ENCODE measurements around the gene SLC29A1. TPM values are rescaled to one million over a fixed set of nuclear protein-coding genes. Genes with fewer than 3 reads are reported as not detected.

SLC29A1 gene
- total and polyA plus RNA-seq, 2 donors (not counting 3 experiments of a cell fraction or from before 2014, with no cell fraction given) = 202 to 539 TPM

DNA sequence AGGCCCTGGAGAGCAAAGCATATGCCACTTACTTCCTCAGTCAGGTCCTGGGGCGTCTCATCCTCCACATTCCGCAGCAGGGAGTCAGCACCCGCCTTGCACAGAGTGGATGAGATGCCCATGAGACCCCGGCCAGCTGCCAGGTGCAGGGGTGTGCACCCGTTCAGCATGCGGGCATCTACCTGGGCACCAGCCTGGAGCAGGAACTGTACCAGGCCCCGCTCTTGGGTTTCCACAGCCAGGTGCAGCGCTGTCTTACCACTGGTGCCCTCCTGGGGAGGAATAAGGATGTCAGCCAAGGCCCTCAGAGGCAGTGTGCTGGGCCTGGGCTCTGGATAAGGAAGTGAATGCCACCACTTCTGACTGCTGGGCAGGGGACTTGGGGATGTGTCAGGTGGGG is 36.6 kb downstream of the SLC29A1 start:
- Histone ChIP-seq H3K27ac (ENCODE audit: insufficient read depth, low read depth, low read length) (no peak overlapping the region), H3K36me3 (ENCODE audit: control insufficient read depth in 2 of 2, extremely low read depth in 1 of 2, insufficient read depth in 2 of 2, low read length in 2 of 2) (peaks cover 3 to 25% of the 10 kb centered on the region in 2 experiments), H3K27me3 (ENCODE audit: control insufficient read depth in 2 of 2, insufficient read depth in 2 of 2, low read length in 2 of 2) (no peaks in the 10 kb centered on the region), H3K4me3 (replicated peaks in 1 of 3; ENCODE audit: insufficient read depth in 1 of 3, low read depth in 1 of 3, low read length in 3 of 3) (no peak overlapping the region), H2AFZ (ENCODE audit: low read depth, low read length) (no peak overlapping the region), H3K4me2 (ENCODE audit: insufficient read depth, low read length) (no peak overlapping the region), H3K79me2 (ENCODE audit: control insufficient read depth, insufficient read depth, low read length) (peaks cover 38% of the 10 kb centered on the region), H3K9me3 (replicated peaks; ENCODE audit: control insufficient read depth, insufficient read depth, low read length) (no peaks in the 10 kb centered on the region), H4K20me1 (replicated peaks; ENCODE audit: control insufficient read depth, extremely low read depth, insufficient read depth, low read length) (no peaks in the 10 kb centered on the region), H3K9me1 (replicated peaks; ENCODE audit: control insufficient read depth, extremely low read depth, insufficient read depth, low read length) (no peaks in the 10 kb centered on the region), H3K9ac (replicated peaks; ENCODE audit: extremely low read depth, insufficient read depth, low read length) (no peak overlapping the region), H3K4me1 (ENCODE audit: control insufficient read depth, extremely low read depth, insufficient read depth, low read length) (peaks cover 41% of the 10 kb centered on the region)
- no peak for FAIRE-seq
- dilution Hi-C loops (cut with MboI; ENCODE audit: extremely low pct_ligation_motif_present, low sequenced_read_pairs) = no loop called here
- POLR2A ChIA-PET = no interaction called here
- TF ChIP-seq FOS (IDR thresholded peaks at IDR 0.05; ENCODE audit: borderline replicate concordance, insufficient read depth, low read length) (no peak), JUN (IDR thresholded peaks at IDR 0.05; ENCODE audit: borderline replicate concordance, insufficient read depth, insufficient read length, low read depth) (no peak)
- intact Hi-C loops (cut with micrococcal nuclease) = no loop called here
- DNase-seq (ENCODE audit: low read depth, low spot score) = no peak
- CTCF ChIA-PET = no interaction called here
- no TSS peak for BruUV-seq (replicated peaks)

DNA sequence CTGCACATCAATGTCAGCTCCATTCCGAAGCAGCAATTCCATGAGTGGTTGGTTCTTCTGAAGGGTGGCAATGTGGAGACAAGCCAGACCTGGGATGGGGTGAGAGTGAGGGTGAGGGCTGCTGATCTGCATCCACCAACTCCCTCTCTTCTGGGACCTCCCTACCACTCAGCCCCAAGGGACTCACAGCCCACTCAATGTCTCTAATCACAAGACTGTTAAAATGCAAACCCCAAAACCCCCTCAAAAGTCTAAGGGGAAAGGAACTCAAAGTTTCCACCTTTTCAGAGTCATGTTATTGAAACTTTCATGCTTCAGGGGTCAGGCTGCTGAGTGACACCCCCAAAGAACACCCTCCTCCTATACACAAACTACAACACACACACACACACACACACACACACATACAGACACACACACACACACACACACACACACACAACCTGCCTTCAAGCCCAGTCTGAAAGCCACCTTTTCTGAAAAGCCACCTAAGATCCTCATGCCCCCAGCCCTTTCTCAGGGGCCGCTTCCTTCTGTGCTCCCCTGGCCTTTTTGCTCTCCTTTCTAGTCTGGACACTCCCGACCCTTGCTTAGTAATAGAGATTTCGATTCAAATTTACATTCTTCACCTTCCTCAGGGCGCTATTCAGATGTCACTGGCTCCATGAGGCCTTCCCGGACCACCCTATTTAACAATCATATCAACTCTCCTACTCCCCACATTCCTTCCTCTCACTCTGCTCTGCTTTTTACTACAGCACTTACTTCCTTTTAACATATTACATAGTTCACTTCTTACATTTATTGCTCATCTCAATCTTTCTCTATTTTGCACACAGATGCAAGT is 37.3 kb downstream of the SLC29A1 start:
- no peak for FAIRE-seq

More for the DNA sequence above, 37.3 kb downstream of the SLC29A1 start:
- Histone ChIP-seq H3K4me1 (ENCODE audit: control insufficient read depth, extremely low read depth, insufficient read depth, low read length) (peaks cover 39% of the 10 kb centered on the region), H3K27me3 (ENCODE audit: control insufficient read depth in 2 of 2, insufficient read depth in 2 of 2, low read length in 2 of 2) (no peaks in the 10 kb centered on the region), H3K79me2 (ENCODE audit: control insufficient read depth, insufficient read depth, low read length) (peaks cover 38% of the 10 kb centered on the region), H3K36me3 (ENCODE audit: control insufficient read depth in 2 of 2, extremely low read depth in 1 of 2, insufficient read depth in 2 of 2, low read length in 2 of 2) (peaks cover 3 to 21% of the 10 kb centered on the region in 2 experiments), H3K9me1 (replicated peaks; ENCODE audit: control insufficient read depth, extremely low read depth, insufficient read depth, low read length) (no peaks in the 10 kb centered on the region), H3K4me3 (replicated peaks in 1 of 3; ENCODE audit: insufficient read depth in 1 of 3, low read depth in 1 of 3, low read length in 3 of 3) (no peak overlapping the region), H2AFZ (ENCODE audit: low read depth, low read length) (no peak overlapping the region), H4K20me1 (replicated peaks; ENCODE audit: control insufficient read depth, extremely low read depth, insufficient read depth, low read length) (no peaks in the 10 kb centered on the region), H3K9me3 (replicated peaks; ENCODE audit: control insufficient read depth, insufficient read depth, low read length) (no peaks in the 10 kb centered on the region), H3K27ac (ENCODE audit: insufficient read depth, low read depth, low read length) (no peak overlapping the region), H3K9ac (replicated peaks; ENCODE audit: extremely low read depth, insufficient read depth, low read length) (no peak overlapping the region), H3K4me2 (ENCODE audit: insufficient read depth, low read length) (no peak overlapping the region)
- POLR2A ChIA-PET = interaction anchor here (0.9 kb wide), 1 partner anchor 14 kb away, joined by 3 read pairs; the partner anchor contains the start of gene HSP90AB1
- no TSS peak for BruUV-seq (replicated peaks)
- CTCF ChIA-PET = no interaction called here
- TF ChIP-seq MAX (IDR thresholded peaks at IDR 0.05; ENCODE audit: insufficient read depth, insufficient read length) (no peak), POLR2A (IDR thresholded peaks at IDR 0.05; ENCODE audit: low read depth, low read length) (no peak), MYC (IDR thresholded peaks at IDR 0.05; ENCODE audit: low read depth, low read length) (no peak), FOS (IDR thresholded peaks at IDR 0.05; ENCODE audit: borderline replicate concordance, insufficient read depth, low read length) (no peak), EZH2 (IDR thresholded peaks at IDR 0.05; ENCODE audit: borderline replicate concordance, low read depth, low read length, severe bottlenecking) (no peak), JUN (IDR thresholded peaks at IDR 0.05; ENCODE audit: borderline replicate concordance, insufficient read depth, insufficient read length, low read depth) (no peak), GATA2 (IDR thresholded peaks at IDR 0.05; ENCODE audit: insufficient read depth, insufficient read length, low read depth, low read length) (no peak), POLR2AphosphoS5 (IDR thresholded peaks at IDR 0.05; ENCODE audit: insufficient read depth, low read depth, low read length) (no peak)
- TF ChIP-seq, protein P1, sequence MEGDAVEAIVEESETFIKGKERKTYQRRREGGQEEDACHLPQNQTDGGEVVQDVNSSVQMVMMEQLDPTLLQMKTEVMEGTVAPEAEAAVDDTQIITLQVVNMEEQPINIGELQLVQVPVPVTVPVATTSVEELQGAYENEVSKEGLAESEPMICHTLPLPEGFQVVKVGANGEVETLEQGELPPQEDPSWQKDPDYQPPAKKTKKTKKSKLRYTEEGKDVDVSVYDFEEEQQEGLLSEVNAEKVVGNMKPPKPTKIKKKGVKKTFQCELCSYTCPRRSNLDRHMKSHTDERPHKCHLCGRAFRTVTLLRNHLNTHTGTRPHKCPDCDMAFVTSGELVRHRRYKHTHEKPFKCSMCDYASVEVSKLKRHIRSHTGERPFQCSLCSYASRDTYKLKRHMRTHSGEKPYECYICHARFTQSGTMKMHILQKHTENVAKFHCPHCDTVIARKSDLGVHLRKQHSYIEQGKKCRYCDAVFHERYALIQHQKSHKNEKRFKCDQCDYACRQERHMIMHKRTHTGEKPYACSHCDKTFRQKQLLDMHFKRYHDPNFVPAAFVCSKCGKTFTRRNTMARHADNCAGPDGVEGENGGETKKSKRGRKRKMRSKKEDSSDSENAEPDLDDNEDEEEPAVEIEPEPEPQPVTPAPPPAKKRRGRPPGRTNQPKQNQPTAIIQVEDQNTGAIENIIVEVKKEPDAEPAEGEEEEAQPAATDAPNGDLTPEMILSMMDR (IDR thresholded peaks at IDR 0.05; ENCODE audit: extremely low read depth in 1 of 2, insufficient read depth in 1 of 2, low read depth in 1 of 2, low read length in 2 of 2) = no peak
- dilution Hi-C loops (cut with MboI; ENCODE audit: extremely low pct_ligation_motif_present, low sequenced_read_pairs) (no loop called here), intact Hi-C loops (cut with micrococcal nuclease) (no loop called here)
- no peak for DNase-seq (ENCODE audit: low read depth, low spot score)
